GM20000 (cell line): ENCODE results near the gene ABCB6.
"Not testable (repeated sequence)": the region's sequence is repeated elsewhere in the genome, so short reads cannot be mapped to it uniquely, and the experiment has no call there.

Source experiments
- DNase-seq: peaks from one replicate; pipeline ENCODE4 v3.0.0; 2012; ENCODE audit warnings: low spot score
- CTCF ChIP-seq: IDR thresholded peaks from 2 replicates; pipeline ENCODE4 v1.5.1; 2012; ENCODE audit warnings: mild to moderate bottlenecking, control low read depth; ENCODE audit errors: extremely low read depth, missing control alignments

The ABCB6 gene

DNA sequence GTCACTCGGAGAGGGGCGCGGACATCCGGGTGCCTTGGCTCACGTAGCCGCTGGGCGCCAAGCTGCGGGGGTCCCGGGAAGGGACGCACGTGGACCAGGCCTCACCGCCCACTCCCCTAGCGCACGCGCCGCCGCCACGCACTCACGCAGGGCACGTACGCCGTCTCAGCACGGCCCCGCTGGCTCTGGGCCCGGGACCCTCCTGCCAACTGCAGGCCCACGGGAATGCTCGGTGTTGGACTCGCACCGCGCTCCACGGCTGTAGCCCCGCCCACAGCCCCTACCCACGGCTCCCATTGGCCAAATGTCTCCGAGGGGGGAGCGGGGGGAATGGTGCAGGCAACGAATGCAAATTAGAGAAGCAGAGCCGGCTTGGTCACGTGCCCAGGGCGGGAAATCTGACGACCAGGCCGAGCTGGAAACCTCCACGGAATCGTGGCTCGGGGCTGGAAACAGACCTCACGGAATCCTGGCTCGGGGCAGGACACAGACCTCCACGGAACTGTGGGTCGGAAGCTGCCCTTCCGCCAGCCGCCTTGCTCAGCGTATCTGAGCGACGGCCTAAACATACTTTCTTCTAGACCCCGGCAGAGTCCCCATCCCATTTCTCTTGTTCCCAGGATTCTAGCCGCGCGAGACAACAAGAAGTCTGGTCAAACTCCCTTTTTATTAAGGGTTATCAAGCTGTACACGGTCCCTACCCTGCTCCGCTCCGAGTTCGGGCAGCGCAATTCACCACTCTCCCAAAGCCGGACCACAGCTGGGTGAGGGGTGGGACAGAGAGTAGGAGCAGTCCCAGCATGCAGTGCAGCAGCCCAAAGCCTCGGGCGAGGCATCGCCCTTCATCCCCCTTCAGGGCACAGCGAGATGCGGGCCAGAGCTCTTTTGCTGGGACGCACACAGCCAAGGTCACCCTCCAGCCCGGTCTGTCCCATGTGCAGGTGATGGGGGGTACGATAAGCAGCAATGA, at the start of gene ABCB6:
ABCB6 (minus strand) TSS at position 227 of the 970 bp plus-strand sequence. CDS start 285 bp downstream, outside the sequence.
- peak; percentile 94 for DNase-seq
- no peak for TF ChIP-seq CTCF

- no peak for TF ChIP-seq CTCF
- DNase-seq, result no peak
Observed at GRCh38 chr2:219268294-219268693, 49.5 kb upstream of the ABCB6 start.

GRCh38 chr2:219266886-219267285, 48.1 kb upstream of the ABCB6 start:
- no peak for DNase-seq
- TF ChIP-seq CTCF, result no peak

DNA sequence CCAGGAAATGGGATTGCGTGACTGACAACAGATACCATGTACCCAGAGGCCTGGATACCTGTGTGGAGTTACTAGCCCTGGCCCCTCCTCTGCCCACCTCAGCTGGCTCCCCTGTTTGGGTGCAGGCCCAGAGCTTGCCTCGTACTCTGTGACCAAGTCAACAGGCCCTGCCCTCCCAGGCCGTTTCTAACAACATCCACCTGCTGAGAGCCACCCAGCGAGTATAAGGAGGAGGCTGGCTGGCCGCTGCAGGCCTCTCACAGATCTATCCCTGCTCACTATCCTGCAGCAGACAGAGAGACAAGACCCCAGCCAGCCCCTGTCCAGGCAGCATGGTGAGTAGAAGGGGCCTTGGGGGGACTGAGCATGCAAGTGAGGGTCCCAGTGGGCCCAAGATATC, 47.5 kb upstream of the ABCB6 start:
- TF ChIP-seq CTCF, result no peak
- DNase-seq, result no peak

DNA sequence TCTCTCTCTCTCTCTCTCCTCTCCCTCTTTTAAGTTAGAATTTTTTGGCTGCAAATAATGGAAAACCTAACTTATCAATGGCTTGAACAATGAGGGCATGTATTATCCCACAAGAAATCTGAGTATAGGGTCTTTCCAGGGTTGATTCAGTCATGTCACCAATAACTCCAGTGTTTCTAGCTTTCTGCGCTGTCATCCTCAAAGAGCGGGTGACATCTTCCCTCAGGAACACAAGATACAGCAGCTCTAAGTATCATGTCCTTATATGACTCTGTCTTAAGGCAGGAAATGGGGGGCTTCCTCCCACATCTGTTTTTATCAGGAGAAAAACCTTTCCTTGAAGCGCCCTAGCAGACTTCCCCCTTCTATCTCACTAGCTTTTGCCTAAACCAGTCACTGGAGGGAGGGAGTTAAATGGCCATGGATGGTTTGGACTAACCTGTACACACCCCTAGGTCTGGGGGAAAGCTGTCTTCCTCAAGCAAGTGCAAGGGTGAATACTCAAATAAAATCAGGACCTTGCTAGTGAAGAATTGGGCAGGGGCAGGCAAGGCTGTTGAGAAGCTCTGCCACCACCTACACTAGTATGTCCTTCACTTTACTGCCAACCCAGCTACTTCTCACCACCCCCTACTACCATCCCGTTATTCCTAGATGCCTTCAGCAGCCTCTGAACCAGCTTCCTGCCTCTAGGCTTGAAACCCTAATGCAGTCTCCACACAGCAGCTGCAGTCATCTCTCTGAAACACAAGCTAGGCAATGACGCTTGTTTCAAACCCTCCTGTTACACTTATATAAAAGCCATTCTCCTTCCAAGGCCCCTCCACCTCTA, 42.5 kb upstream of the ABCB6 start:
- TF ChIP-seq CTCF, result no peak
- DNase-seq, result no peak

- DNase-seq, result not testable (repeated sequence)
Observed at GRCh38 chr2:219258942-219259341, 40.2 kb upstream of the ABCB6 start.

- DNase-seq, result peak; percentile 55
- TF ChIP-seq CTCF, result no peak
Observed at GRCh38 chr2:219254590-219255201, 35.9 kb upstream of the ABCB6 start.
